ENCODE data around the gene AURKAIP1. TPM values are rescaled to one million over a fixed set of nuclear protein-coding genes. Genes with fewer than 3 reads are reported as not detected.

Gene AURKAIP1
- total and polyA plus RNA-seq, 2 donors from 2014 or later, result 111 to 359 TPM

DNA sequence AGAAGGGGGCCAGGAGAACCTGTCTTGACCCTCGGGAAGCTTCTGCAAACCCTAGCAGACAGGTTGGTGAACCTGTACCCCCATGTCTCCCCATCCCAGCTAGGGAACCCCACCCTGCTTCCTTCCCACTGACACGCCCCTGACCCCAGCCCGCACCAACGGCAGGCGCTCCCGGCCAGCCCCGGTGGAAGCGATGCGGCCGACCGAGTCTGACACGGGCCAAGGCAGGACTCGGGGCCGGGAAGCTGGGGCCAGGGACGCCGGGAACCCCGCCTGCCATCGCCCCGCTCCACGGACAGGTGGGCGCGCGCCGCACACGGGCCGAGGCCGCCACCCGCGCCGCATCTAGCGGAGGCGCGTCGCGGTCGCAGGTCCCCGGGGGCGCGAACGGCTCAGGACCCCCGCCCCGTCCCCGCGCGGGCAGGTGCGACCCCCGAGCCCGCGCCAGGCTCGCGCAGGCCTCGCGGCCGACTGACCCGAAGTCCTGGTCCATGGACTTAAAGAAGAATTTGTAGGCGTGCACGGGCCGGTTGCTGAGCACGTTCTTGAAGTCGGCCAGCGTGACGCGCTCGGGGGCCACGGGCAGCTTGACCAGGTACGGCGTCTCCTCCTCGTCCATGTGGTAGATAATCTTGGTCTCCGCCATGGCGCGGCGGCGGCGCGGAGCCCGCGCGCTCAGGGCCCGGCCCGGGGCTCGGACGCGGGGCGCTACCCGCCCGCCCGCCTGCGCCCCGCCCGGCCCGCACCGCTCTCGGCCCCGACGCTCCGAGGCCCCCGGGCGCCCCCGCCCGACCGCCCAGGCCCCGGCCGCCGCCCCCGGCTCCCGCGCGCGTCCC is 26.4 kb downstream of the AURKAIP1 start:
- H3K4me3 ChIP-seq (ENCODE audit: low read length in 3 of 3), result peak overlapping the region; percentile 61 to 76 (median 70)
- peak overlapping the region; percentile 81 to 82 for H3K27ac ChIP-seq (ENCODE audit: low read depth in 2 of 2, low read length in 2 of 2)
- no peaks in the 10 kb centered on the region for H3K27me3 ChIP-seq (ENCODE audit: control insufficient read depth, insufficient read depth, low read length)
- intact Hi-C loops (cut with DNase I), result no loop called here
- no peaks in the 10 kb centered on the region for H3K9me3 ChIP-seq (ENCODE audit: control insufficient read depth in 2 of 3, insufficient read depth in 1 of 3, low read length in 3 of 3)
- no peaks in the 10 kb centered on the region for H3K36me3 ChIP-seq (ENCODE audit: control insufficient read depth in 2 of 3, insufficient read depth in 3 of 3, low read length in 3 of 3)
- FAIRE-seq (no peak), DNase-seq (peak in 4 of 5 donors; percentile 46 to 81 (median 72))
- peak; percentile 14 for TF ChIP-seq CTCF (IDR thresholded peaks at IDR 0.05; ENCODE audit: borderline replicate concordance, extremely low read depth, insufficient read depth)
- H3K9ac ChIP-seq (ENCODE audit: low read length in 3 of 3), result peak overlapping the region in 2 of 3 donors; percentile 77 to 78
- peaks cover 0 to 30% (median 0%) of the 10 kb centered on the region in 3 donors for H3K4me1 ChIP-seq (ENCODE audit: control insufficient read depth in 2 of 3, insufficient read depth in 2 of 3, low read depth in 1 of 3, low read length in 3 of 3)

- intact Hi-C loops (cut with DNase I), result no loop called here
- peak in 4 of 5 donors; percentile 35 to 82 (median 47) for DNase-seq
- H3K36me3 ChIP-seq (ENCODE audit: control insufficient read depth in 2 of 3, insufficient read depth in 3 of 3, low read length in 3 of 3), result no peaks in the 10 kb centered on the region
- peak overlapping the region in 2 of 3 donors; percentile 77 to 78 for H3K9ac ChIP-seq (ENCODE audit: low read length in 3 of 3)
- H3K27ac ChIP-seq (ENCODE audit: low read depth in 2 of 2, low read length in 2 of 2), result peak overlapping the region; percentile 81 to 82
- H3K27me3 ChIP-seq (ENCODE audit: control insufficient read depth, insufficient read depth, low read length), result no peaks in the 10 kb centered on the region
- TF ChIP-seq CTCF (IDR thresholded peaks at IDR 0.05; ENCODE audit: borderline replicate concordance, extremely low read depth, insufficient read depth), result no peak
- no peak for FAIRE-seq
- no peaks in the 10 kb centered on the region for H3K9me3 ChIP-seq (ENCODE audit: control insufficient read depth in 2 of 3, insufficient read depth in 1 of 3, low read length in 3 of 3)
- peaks cover 0 to 30% (median 0%) of the 10 kb centered on the region in 3 donors for H3K4me1 ChIP-seq (ENCODE audit: control insufficient read depth in 2 of 3, insufficient read depth in 2 of 3, low read depth in 1 of 3, low read length in 3 of 3)
- H3K4me3 ChIP-seq (ENCODE audit: low read length in 3 of 3), result peak overlapping the region; percentile 12 to 76 (median 70)
Measured at GRCh38 chr1:1347663-1348419, 27.2 kb downstream of the AURKAIP1 start.

- Histone ChIP-seq H3K27ac (ENCODE audit: low read depth in 2 of 2, low read length in 2 of 2) (peak overlapping the region; percentile 81 to 82), H3K4me3 (ENCODE audit: low read length in 3 of 3) (peak overlapping the region in 1 of 3 donors; percentile 76), H3K36me3 (ENCODE audit: control insufficient read depth in 2 of 3, insufficient read depth in 3 of 3, low read length in 3 of 3) (no peaks in the 10 kb centered on the region), H3K9ac (ENCODE audit: low read length in 3 of 3) (peak overlapping the region in 1 of 3 donors; percentile 78), H3K4me1 (ENCODE audit: control insufficient read depth in 2 of 3, insufficient read depth in 2 of 3, low read depth in 1 of 3, low read length in 3 of 3) (peaks cover 0 to 26% (median 0%) of the 10 kb centered on the region in 3 donors), H3K27me3 (ENCODE audit: control insufficient read depth, insufficient read depth, low read length) (no peaks in the 10 kb centered on the region), H3K9me3 (ENCODE audit: control insufficient read depth in 2 of 3, insufficient read depth in 1 of 3, low read length in 3 of 3) (no peaks in the 10 kb centered on the region)
- TF ChIP-seq CTCF (IDR thresholded peaks at IDR 0.05; ENCODE audit: borderline replicate concordance, extremely low read depth, insufficient read depth), result no peak
- FAIRE-seq, result no peak
- intact Hi-C loops (cut with DNase I), result no loop called here
- peak in 1 of 5 donors; percentile 64 for DNase-seq
Measured at GRCh38 chr1:1347026-1347595, 27.9 kb downstream of the AURKAIP1 start.

Data from kidney (tissue), 14 donors.